Stimulated activated naive CD8-positive, alpha-beta T cell treated with anti-CD3 and anti-CD28 coated beads, Interleukin-15, Interleukin-2, amounts not matched to agents 100 ng/mL and 50 ng/mL, for 24 hours (primary cell): ENCODE results near the gene ZPLD1.

Experiments
- H3K27ac Mint-ChIP-seq: one replicate; pipeline ENCODE4 v1.8.0; 2021; ENCODE audit warnings: mild to moderate bottlenecking, mixed read lengths
- H3K27me3 Mint-ChIP-seq: one replicate; pipeline ENCODE4 v1.8.0; 2021; ENCODE audit warnings: mixed read lengths
- H3K36me3 Mint-ChIP-seq: one replicate; pipeline ENCODE4 v1.8.0; 2021; ENCODE audit warnings: low read depth, mixed read lengths
- H3K4me1 Mint-ChIP-seq: one replicate; pipeline ENCODE4 v1.8.0; 2021; ENCODE audit warnings: low read depth, mixed read lengths
- H3K4me3 Mint-ChIP-seq: one replicate; pipeline ENCODE4 v1.8.0; 2021; ENCODE audit warnings: mild to moderate bottlenecking, mixed read lengths
- H3K9me3 Mint-ChIP-seq: one replicate; pipeline ENCODE4 v1.8.0; 2021; ENCODE audit warnings: mixed read lengths

Gene ZPLD1

GRCh38 chr3:102528727-102529126, 93.9 kb downstream of the ZPLD1 start:
- H3K4me3 Mint-ChIP-seq: no peak overlapping the region
- H3K36me3 Mint-ChIP-seq: no peaks in the 10 kb centered on the region

More at GRCh38 chr3:102528727-102529126, 93.9 kb downstream of the ZPLD1 start:
- H3K4me1 Mint-ChIP-seq: peaks cover 5% of the 10 kb centered on the region
- no peak overlapping the region for H3K27ac Mint-ChIP-seq
- H3K27me3 Mint-ChIP-seq: peaks cover 20% of the 10 kb centered on the region
- no peaks in the 10 kb centered on the region for H3K9me3 Mint-ChIP-seq
